ENCODE data around the gene SLC34A1.
"Not testable (repeated sequence)": the region's sequence is repeated elsewhere in the genome, so short reads cannot be mapped to it uniquely, and the experiment has no call there.

GRCh38 chr5:177343000-177343399 lies 41.2 kb upstream of the SLC34A1 start:
- not testable (repeated sequence) for TF ChIP-seq CTCF (IDR thresholded peaks at IDR 0.05; ENCODE audit: low read depth, low read length, missing input control); RXRA (IDR thresholded peaks at IDR 0.05); TAF1 (conservative IDR thresholded peaks at IDR 0.05); SP1 (IDR thresholded peaks at IDR 0.05); EGR1 (IDR thresholded peaks at IDR 0.05; ENCODE audit: low read depth in 2 of 2); REST (IDR thresholded peaks at IDR 0.05); MAX (IDR thresholded peaks at IDR 0.05); NR2F2 (IDR thresholded peaks at IDR 0.05); GABPA (IDR thresholded peaks at IDR 0.05 in 1 of 2, conservative IDR thresholded peaks at IDR 0.05 in 1 of 2); YY1 (IDR thresholded peaks at IDR 0.05); JUND (IDR thresholded peaks at IDR 0.05); ATF3 (IDR thresholded peaks at IDR 0.05)
